Measurements from ENCODE around the gene STK16.
"Not testable (repeated sequence)": the region's sequence is repeated elsewhere in the genome, so short reads cannot be mapped to it uniquely, and the experiment has no call there.

STK16 gene

DNA sequence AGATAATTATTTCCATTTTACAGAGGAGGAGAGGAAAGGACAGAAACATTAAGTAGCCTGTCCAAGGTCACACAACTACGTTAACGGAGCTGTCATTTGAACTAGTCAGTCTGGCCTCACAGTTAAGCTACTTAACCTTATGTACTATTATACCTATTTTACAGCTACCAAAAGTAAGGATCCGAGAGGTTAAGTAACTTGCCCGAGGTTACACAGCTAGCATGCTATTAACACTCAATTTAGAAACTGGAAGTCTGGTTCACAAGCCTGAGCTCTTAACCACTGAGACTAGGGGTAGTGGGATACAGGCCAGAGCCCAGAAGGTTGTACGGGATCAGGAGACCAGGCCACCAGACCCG is 511 bp upstream of the STK16 start:
- no peak for DNase-seq

DNA sequence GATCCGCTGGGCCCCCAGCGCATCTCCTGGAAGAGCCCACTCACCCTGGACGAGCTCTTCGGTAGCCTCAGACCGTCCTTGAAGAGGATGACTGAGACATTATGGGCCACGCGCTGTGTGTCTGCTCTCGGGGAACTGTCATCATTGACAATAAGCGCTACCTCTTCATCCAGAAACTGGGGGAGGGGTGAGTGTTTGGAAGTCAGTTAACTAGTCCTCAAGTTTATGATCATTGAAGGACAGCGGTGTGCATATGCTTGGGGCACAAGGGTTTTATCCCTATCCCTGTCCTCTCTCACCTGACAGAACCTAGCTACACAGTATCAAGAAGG is 586 bp downstream of the STK16 start:
- no peak for DNase-seq

DNA sequence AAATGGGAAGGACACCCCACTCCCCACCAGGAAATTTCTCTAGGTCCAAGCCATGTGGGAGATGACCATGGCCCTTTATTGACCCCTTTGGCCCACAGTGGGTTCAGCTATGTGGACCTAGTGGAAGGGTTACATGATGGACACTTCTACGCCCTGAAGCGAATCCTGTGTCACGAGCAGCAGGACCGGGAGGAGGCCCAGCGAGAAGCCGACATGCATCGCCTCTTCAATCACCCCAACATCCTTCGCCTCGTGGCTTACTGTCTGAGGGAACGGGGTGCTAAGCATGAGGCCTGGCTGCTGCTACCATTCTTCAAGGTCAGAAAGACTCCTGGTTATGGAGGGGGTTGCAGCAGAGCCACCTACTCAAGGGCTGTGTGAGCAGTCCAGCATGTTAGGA is 1.3 kb downstream of the STK16 start:
- DNase-seq = no peak

DNA sequence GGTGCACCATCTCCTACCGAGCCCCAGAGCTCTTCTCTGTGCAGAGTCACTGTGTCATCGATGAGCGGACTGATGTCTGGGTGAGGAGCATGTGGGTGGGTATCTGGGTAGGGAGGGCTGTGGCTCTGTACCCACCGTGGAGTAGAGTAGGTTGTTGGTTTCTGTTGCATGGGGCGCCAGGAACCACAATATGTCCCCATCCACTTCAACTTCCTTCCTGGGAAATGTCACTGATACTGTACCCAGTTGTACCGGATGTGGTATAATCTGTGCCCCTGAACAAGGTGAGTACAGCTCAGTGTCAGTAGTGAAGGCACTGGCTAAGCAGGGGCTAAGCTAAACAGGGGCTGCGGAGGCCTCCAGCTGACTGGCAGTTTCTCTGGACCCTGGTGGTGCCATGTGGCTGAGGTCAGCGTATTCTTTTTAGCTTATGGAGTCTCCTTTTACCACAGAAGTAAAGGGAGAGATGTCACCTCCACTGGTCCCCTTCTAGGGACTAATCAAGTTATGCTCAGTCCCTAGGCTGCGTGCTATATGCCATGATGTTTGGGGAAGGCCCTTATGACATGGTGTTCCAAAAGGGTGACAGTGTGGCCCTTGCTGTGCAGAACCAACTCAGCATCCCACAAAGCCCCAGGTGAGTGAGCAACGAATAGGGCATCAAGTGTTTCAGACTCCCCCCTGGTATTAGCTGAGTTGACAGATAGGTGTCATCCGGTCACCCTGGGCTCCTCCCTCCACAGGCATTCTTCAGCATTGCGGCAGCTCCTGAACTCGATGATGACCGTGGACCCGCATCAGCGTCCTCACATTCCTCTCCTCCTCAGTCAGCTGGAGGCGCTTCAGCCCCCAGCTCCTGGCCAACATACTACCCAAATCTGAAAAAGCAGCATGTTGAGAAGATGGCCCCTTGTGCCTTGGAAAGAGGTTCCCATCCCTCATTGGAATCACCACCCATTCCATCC is 2.7 kb downstream of the STK16 start:
- DNase-seq = no peak

DNA sequence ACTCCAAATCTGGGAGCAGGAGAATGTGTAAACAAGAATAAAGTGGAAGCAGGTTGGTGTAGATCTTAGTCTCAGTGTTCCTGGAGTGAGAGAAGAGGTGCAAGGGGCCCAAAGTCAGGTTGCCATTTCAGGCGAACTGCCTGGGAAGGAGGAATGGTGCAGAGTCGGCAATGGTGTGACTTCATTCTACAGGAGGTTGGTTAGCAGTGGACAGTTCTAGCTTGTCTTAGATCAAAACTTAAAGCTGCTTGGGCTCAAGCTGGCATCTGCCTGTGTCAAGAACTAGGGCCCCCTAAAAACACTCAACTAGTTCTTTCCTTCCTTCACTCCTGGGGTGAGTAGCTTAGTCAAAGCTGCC is 3.5 kb downstream of the STK16 start:
- DNase-seq = no peak

DNA sequence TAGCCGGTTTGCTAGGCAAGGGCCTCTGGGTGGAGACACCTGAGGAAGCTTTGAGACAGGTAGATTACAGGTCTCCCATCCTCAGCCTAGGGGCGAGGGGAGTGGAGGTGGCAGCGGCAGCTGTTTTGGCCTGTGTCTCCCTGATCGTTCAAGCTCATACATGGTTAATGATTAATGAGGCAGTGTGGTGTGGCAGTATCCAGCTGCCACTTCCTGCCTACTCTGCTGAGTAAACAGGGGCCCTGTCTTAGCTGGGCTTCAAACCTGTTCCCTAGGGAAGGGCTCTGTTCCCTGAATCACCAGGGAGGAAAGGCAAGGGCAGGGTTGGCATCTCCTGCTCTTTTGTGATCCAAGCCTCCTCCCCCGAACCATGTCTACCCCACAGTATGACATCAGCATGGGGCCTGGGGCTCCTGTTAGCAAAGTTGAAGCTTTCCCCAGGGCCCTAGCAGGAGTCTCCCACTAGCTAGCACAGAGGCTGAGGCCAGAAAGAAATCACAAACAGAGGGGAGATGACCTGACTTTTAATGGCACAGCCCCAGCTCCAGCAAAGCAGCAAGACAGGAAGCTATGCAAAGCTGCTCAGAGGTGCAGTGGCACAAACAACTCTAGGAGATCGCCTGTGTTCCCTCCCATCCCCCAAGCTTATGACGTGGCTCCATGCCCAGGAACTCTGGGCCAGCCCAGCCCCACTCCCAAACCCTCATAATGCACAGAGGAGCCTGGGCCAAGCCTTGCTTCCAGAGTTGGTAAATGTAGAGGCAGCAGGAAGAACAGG is 4.1 kb downstream of the STK16 start:
- DNase-seq = peak; percentile 67

DNA sequence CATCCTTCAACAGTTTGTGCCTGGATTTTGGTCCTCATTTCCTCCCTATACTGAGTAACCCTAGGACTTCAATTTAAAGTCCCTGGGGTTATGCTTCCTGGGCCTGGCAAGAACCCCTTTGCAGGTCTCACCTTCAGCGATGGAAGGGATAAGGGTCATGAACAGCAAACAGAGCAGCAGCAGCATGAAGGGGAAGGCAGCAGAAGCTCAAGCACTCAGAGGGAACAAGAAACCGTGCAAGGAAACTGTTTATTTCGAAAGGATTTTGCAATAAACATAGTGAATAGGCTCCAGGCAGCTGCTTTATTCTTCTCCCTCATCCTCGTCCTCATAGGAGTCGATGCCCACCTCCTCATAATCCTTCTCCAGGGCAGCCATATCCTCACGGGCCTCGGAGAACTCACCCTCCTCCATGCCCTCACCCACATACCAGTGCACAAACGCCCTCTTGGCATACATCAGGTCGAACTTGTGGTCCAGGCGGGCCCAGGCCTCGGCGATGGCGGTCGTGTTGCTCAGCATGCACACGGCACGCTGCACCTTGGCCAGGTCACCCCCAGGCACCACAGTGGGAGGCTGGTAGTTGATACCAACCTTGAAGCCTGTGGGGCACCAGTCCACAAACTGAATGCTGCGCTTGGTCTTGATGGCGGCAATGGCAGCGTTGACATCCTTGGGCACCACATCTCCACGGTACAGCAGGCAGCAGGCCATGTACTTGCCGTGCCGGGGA is 4.9 kb downstream of the STK16 start:
- DNase-seq = no peak

DNA sequence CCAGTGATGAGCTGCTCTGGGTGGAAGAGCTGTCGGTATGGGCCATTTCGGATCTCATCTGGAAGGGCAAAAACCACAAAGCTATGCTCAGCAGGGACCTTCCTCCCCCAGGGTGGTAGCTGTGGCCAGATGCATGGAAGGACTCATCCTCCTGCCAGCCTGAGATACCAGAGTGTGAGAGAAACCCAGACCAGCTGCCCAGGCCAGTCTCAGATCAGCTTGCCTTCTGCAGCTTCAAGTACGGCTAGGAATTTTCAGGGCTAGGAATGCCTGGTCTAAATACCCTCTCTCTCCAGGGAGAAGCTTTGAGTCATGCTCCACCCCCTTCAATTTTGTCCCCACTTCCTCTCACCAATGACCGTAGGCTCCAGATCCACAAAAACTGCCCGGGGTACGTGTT is 6.4 kb downstream of the STK16 start:
- DNase-seq = no peak

DNA sequence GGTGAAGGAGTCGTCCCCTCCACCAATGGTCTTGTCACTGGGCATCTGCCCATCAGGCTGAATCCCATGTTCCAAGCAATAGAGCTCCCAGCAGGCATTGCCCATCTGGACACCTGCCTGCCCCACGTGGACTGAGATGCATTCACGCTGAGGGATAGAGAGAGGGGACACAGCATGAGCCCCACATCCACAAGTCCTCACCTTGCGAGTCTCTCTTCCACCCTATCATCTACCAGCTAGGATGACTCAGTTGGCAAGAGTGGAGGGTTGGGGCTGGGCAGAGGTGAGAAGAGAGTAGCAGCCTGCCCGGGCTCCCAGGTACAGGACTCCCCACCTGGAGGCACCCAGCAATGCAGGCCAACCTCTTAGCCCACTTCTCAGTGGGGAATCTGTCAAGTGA is 6.8 kb downstream of the STK16 start:
- DNase-seq = no peak

DNA sequence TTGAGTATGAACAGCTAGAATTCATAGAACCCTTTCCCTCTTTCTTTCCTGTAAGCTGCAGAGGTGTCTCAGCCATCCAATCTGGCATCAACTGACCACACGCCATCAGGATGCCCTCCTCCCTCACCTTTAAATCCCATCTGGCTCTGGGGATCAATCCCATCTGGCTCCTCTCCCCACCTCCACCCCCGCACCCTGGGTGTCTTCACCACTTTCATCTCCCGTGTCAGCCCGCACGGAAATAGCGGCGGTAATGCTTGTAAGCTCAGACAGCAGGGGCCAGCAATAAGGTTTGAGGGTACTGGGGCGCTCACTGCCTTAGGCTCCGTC is 7.3 kb downstream of the STK16 start:
- DNase-seq = no peak

DNA sequence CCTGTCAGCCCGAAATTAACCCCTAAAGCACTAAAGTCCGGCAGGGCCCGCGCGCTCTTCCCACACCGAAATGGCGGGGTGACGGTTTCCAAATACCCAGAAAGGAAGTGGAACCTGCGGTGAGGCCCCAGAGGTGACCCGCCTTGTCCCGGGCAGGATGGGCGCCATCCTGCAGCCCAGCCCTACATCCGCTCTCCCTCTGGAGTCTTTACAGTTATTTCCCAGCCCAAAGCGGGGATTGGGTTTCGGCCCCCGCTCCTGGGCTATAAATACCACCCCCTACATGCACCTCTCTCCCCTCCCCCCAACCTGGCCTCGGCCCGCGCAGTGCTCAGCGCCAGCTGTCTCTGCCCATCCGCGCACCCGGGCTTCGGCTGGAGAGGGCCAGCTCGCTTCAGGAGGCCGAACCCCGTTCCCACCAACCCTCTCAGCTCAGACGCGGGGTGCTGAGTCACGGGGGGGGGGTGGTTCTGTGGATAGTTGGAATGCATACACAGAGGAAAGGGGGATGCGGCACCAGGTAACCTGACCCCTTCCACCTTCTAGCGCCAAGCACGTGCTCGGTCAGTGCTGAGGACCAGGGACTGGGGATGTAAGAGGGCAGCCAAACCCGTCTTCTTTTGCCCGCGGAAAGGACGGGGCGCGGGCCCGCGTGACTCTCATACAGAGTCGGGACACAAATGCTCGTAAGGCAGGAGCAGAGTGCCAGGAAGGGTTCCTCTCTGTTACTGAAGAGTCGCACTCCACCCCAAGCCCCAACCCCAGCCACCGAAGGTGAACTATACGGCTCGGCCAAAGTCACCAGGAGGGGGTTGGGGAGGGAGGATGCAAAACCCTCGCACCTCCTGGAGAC is 7.8 kb downstream of the STK16 start, which contains the start of gene TUBA4B:
Gene TUBA4B, plus strand, starts transcription at position 344 of the 853 bp plus-strand sequence. Its CDS starts 165 bp downstream, at position 509.
- peak; percentile 24 for DNase-seq

DNA sequence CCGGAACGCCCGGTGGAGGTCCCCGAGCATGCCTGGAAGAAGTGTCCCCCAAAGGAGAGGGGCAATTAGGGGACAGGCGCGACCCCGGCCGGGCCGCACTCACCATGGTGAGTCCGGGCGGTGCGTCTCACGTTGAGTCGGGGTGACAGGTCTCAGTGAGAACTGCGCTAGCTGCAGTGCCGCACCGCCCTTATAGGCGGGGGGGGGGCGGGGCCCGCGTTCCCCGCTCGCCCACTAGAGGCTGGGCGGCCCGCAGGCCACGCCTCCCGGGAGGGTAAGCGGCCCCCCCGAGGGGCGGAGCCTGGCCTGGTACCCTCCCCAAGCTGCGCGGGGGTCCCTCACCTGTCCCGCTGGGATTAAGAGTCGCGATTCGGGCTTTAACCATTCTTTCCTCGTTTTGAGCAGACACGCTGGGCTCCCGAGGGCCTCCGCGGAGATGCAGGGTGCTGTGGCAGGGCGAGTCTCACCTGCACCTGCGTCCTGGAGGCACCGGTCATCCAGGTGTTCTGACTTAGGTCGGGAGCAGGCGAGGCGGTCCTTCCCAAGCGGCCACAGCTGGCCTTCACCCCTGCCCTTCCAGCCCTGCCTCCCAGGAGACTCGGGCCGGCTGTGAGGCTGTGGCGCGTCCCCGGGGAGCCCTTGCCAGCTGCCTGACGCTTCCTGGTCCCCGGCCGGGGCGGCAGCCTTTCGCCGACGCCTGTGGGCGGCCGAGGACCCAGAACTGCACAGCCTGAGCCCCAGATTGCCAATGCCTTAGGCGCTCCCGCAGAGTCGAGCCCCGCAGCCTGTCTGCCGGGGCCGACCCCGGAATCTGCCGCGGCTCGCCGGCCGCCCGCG is 8.7 kb downstream of the STK16 start, which contains the start of gene TUBA4A:
Gene TUBA4A, minus strand, starts transcription at position 166 of the 837 bp plus-strand sequence. Its CDS starts 60 bp downstream, at position 106.
- peak; percentile 37 for DNase-seq

DNA sequence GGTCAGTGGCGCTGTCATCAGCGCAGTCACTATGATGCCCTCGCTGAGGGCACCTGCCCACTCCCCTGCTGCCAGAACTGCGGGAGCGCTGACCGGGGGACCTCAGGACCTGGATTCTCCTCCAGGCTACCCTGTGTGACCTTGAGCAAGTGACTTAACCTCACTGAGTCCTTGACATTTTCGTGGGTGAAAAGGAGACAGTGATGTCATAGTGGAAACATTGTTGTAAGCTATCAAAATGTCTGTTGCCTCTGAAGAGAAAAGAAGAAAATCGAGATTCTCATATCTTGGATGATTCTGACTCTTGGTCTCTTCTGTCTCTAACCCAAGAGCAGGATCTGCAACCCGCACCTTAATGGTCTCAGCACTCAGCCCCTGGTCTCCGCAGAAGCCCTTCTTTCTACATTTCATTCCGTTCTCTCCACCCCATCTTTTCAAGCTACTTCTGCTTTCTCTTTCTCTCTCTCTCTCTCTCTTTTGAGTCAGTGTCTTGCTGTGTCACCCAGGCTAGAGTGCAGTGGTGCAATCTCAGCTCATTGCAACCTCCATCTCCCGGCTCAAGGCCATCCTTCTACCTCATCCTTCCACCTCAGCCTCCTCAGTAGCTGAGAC is 9.4 kb downstream of the STK16 start:
- DNase-seq = no peak

DNA sequence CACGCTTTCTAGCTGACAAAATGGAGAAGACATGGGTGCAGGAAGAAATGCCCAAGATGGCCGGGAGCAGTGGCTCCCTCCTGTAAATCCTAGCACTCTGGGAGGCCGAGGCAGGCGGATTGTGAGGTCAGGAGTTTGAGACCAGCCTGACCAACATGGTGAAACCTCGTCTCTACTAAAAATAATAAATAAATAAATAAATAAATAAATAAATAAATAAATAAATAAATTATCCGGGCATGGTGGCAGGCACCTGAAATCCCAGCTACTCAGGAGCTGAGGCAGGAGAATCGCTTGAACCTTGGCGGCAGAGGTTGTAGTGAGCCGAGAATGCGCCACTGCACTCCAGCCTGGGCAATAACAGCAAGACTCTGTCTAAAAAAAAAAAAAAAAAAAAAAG is 13.7 kb downstream of the STK16 start:
- DNase-seq = not testable (repeated sequence)

DNA sequence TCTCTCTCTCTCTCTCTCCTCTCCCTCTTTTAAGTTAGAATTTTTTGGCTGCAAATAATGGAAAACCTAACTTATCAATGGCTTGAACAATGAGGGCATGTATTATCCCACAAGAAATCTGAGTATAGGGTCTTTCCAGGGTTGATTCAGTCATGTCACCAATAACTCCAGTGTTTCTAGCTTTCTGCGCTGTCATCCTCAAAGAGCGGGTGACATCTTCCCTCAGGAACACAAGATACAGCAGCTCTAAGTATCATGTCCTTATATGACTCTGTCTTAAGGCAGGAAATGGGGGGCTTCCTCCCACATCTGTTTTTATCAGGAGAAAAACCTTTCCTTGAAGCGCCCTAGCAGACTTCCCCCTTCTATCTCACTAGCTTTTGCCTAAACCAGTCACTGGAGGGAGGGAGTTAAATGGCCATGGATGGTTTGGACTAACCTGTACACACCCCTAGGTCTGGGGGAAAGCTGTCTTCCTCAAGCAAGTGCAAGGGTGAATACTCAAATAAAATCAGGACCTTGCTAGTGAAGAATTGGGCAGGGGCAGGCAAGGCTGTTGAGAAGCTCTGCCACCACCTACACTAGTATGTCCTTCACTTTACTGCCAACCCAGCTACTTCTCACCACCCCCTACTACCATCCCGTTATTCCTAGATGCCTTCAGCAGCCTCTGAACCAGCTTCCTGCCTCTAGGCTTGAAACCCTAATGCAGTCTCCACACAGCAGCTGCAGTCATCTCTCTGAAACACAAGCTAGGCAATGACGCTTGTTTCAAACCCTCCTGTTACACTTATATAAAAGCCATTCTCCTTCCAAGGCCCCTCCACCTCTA is 16.0 kb downstream of the STK16 start:
- DNase-seq = no peak

DNA sequence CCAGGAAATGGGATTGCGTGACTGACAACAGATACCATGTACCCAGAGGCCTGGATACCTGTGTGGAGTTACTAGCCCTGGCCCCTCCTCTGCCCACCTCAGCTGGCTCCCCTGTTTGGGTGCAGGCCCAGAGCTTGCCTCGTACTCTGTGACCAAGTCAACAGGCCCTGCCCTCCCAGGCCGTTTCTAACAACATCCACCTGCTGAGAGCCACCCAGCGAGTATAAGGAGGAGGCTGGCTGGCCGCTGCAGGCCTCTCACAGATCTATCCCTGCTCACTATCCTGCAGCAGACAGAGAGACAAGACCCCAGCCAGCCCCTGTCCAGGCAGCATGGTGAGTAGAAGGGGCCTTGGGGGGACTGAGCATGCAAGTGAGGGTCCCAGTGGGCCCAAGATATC is 21.0 kb downstream of the STK16 start:
- no peak for DNase-seq

DNA sequence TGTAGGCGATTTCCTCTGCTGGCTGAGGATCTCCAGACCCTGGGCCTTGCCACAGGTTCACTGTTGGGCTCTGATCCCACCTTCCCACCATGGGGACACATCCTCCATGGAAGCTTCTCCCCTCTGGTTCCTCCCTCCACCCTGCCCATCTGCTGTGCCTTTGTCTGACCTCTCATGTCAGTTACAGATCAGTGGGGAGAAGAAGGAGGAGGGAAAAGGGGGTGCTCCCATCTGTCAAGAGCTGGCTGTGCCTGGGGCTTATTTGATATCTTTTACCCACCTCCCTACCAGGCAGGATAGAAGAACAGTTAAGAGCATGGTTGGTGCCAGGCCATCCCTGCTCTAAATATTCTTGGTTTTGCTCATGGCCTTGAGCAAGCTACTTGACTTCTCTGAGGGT is 21.6 kb downstream of the STK16 start:
- no peak for DNase-seq

DNA sequence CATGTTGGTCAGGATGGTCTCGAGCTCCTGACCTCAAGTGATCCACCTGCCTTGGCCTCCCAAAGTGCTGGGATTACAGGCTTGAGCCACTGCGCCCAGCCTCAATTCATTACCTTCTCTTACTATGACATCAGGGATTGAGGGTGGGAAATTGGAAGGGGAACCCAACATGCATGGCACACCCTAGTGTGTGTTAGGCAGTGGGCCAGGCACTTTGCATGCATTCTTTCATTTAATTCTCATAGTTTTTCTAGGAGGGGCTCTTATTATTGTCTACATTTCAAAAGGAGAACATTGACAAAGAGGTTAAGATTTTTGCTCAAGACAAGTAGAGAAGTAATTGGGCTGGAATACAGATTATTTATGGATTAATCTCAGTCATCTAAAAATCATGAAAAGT is 23.0 kb downstream of the STK16 start:
- no peak for DNase-seq

DNA sequence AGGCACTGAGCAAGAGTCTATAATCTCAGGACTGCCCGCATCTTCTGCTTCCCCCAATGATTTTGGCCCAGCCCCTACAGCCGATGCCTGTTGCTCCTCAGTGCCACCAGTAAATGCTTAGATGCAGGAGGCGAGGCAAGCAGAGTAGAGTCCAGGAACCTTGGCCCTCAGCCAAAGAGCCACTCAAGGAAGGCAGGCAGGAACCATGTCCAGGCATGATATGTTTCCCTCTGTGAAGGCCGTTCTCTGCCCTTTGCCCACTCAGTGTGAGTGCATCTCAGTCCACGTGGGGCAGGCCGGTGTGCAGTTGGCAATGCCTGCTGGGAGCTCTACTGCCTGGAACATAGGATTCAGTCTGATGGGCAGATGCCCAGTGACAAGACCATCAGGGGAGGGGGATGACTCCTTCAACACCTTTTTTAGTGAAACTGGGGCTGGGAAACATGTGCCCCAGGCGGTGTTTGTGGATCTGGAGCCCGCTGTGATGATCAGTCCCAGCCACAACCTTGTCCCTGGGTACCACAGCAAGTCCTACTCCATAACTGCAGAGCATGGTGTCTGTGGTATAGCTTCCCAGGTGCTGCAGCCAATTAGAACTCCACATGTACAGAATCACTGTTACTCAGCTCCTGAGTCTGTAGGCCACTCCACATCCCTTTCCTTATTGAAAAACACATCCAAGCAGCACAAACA is 24.2 kb downstream of the STK16 start:
- DNase-seq = no peak

DNA sequence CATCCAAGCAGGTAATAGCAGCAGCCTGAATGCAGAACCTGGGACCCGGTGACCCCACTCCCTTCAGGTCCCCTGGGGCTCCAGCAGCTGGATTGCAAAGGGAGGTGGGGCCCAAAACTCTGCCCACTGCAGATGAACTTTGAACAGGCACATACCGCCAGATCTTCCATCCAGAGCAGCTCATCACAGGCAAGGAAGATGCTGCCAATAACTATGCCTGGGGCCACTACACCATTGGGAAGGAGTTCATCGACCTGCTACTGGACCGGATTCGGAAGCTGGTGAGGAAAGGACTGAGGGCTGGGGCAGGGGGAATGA is 24.7 kb downstream of the STK16 start:
- DNase-seq = no peak
